NCI-H187 (cell line): Measurements from ENCODE around the gene CTNNA2.

ENCODE experiments used
- DNase-seq, 2 experiments: peaks; one replicate each; lab custom pipeline; 2025; lab: John Stamatoyannopoulos, UW

CTNNA2 gene

GRCh38 chr2:80209458-80209857 lies 696.6 kb downstream of the CTNNA2 start:
- no peak for DNase-seq

GRCh38 chr2:80217446-80217845 lies 704.6 kb downstream of the CTNNA2 start:
- no peak for DNase-seq

GRCh38 chr2:80222644-80223043 lies 709.8 kb downstream of the CTNNA2 start:
- no peak for DNase-seq

- DNase-seq = no peak
Observed at GRCh38 chr2:80231421-80231820, 718.6 kb downstream of the CTNNA2 start.

GRCh38 chr2:80233333-80233732 lies 720.5 kb downstream of the CTNNA2 start:
- DNase-seq = no peak

- DNase-seq = no peak
Observed at GRCh38 chr2:80238692-80239469, 726.0 kb downstream of the CTNNA2 start.

GRCh38 chr2:80242355-80242910 lies 729.6 kb downstream of the CTNNA2 start:
- DNase-seq = no peak

GRCh38 chr2:80244905-80245584 lies 732.2 kb downstream of the CTNNA2 start:
- peak; percentile 9 to 30 for DNase-seq

- DNase-seq = peak; percentile 20 to 48
Observed at GRCh38 chr2:80246534-80246933, 733.7 kb downstream of the CTNNA2 start.

GRCh38 chr2:80247339-80247738 lies 734.5 kb downstream of the CTNNA2 start:
- no peak for DNase-seq

- no peak for DNase-seq
Observed at GRCh38 chr2:80248146-80248545, 735.3 kb downstream of the CTNNA2 start.

- DNase-seq = no peak
Observed at GRCh38 chr2:80252294-80252986, 739.6 kb downstream of the CTNNA2 start.

- no peak for DNase-seq
Observed at GRCh38 chr2:80255918-80256781, 743.3 kb downstream of the CTNNA2 start.

GRCh38 chr2:80256782-80257167 lies 743.9 kb downstream of the CTNNA2 start:
- no peak for DNase-seq

- DNase-seq = no peak
Observed at GRCh38 chr2:80257450-80257849, 744.6 kb downstream of the CTNNA2 start.

- DNase-seq = no peak
Observed at GRCh38 chr2:80258341-80258740, 745.5 kb downstream of the CTNNA2 start.

- no peak for DNase-seq
Observed at GRCh38 chr2:80258793-80259192, 745.9 kb downstream of the CTNNA2 start.

GRCh38 chr2:80259292-80259691 lies 746.4 kb downstream of the CTNNA2 start:
- no peak for DNase-seq

- DNase-seq = no peak
Observed at GRCh38 chr2:80266231-80266630, 753.4 kb downstream of the CTNNA2 start.

GRCh38 chr2:80269806-80270205 lies 757.0 kb downstream of the CTNNA2 start:
- DNase-seq = no peak

GRCh38 chr2:80280598-80280997 lies 767.7 kb downstream of the CTNNA2 start:
- no peak for DNase-seq

GRCh38 chr2:80281049-80281448 lies 768.2 kb downstream of the CTNNA2 start:
- DNase-seq = no peak
